ACC112 (cell line): ENCODE measurements around the gene UVRAG.

Experiments used
- H2AFZ ChIP-seq: fragments of 200-600 bp; sonication (generic); one replicate; pipeline ENCODE4 v1.6.0; 2017; ENCODE audit warnings: antibody characterized with exemption, low read length; ENCODE audit not compliant: unreplicated experiment
- H3K27ac ChIP-seq: fragments of 200-600 bp; sonication (generic); 2 replicates; pipeline ENCODE4 v1.5.1; 2014; ENCODE audit warnings: low read depth, mild to moderate bottlenecking, antibody characterized with exemption, low read length, moderate library complexity
- H3K27me3 ChIP-seq: fragments of 200-600 bp; sonication (generic); 2 replicates; pipeline ENCODE4 v1.6.1; 2014; ENCODE audit warnings: mild to moderate bottlenecking, antibody characterized with exemption, low read length, moderate library complexity, mixed read lengths; ENCODE audit not compliant: insufficient read depth
- H3K36me3 ChIP-seq: fragments of 200-600 bp; sonication (generic); 2 replicates; pipeline ENCODE4 v1.6.1; 2016; ENCODE audit warnings: mild to moderate bottlenecking, antibody characterized with exemption, low read length, moderate library complexity, mixed read lengths; ENCODE audit not compliant: insufficient read depth
- H3K4me1 ChIP-seq: fragments of 200-600 bp; sonication (generic); one replicate; pipeline ENCODE4 v1.6.1; 2016; ENCODE audit warnings: low read length, mixed read lengths; ENCODE audit not compliant: insufficient read depth, unreplicated experiment, control insufficient read depth
- H3K4me3 ChIP-seq: fragments of 200-600 bp; sonication (generic); 2 replicates; pipeline ENCODE4 v1.5.1; 2014; ENCODE audit warnings: mild to moderate bottlenecking, low read depth, low read length
- H3K79me2 ChIP-seq: fragments of 200-600 bp; sonication (generic); one replicate; pipeline ENCODE4 v1.6.0; 2016; ENCODE audit warnings: low read length; ENCODE audit not compliant: control insufficient read depth, unreplicated experiment, insufficient read depth

UVRAG gene

DNA sequence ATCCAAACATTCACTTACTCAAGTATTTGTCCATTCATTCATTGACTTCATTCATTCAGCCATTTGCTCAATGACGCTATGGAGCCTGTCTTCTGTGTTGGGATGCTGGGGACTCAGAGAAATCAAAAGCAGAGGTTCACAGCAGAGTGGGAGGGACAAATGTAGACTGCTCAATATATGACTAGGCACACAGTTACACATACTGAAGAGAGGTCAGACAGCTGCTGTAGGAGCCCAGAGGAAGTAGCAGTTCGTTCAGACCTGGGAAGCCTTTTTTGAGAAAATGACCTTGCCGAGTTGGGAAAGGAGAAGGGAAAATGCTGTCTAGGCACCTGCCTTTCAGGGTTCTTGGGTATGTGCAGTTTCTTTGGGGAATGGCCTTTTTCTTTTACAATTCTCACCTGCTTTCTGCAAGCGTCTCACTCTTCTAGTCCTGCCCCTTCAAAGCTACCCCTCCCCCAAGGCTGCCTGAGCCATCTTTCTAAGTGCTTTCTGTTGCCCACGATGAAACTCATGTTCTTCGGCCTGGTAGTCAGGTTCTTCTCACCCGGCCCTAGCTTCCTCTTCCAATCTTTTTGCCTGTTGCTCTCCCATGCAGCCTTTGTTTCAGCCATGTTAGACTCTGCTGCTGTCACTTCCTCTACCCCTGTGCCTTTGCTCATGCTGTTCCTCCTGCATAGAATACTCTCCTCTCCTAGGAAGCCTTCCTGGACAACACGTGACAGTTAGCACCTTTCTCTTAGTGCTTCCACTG lies 4.2 kb upstream of the UVRAG start:
- H3K27me3 ChIP-seq: no peaks in the 10 kb centered on the region
- peaks cover 10% of the 10 kb centered on the region for H3K4me1 ChIP-seq
- no peak overlapping the region for H3K27ac ChIP-seq
- peaks cover 7% of the 10 kb centered on the region for H3K79me2 ChIP-seq
- H2AFZ ChIP-seq: no peak overlapping the region
- H3K4me3 ChIP-seq: no peak overlapping the region
- no peaks in the 10 kb centered on the region for H3K36me3 ChIP-seq

DNA sequence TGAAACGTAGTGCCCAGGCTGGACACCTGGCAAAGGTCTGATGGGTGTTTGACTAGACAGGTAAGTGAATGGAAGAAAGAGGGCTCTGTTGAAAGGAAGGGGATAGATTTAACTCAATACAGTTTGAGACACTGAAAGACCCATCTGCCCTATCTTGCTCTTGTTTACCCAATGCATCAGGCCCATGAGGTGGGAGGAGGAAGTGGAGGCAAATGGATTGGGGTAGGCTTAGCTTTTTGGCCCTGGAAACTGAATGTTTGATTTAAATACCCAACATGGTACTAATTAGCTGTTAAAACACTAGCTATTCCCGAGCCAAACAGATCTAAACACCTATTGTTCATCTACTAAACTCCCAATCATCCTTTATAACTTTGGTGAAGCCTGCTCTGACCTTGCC lies 3.5 kb upstream of the UVRAG start:
- Histone ChIP-seq H3K27me3 (no peaks in the 10 kb centered on the region), H2AFZ (no peak overlapping the region), H3K4me3 (no peak overlapping the region), H3K36me3 (no peaks in the 10 kb centered on the region), H3K79me2 (peaks cover 13% of the 10 kb centered on the region), H3K4me1 (peaks cover 10% of the 10 kb centered on the region), H3K27ac (no peak overlapping the region)

DNA sequence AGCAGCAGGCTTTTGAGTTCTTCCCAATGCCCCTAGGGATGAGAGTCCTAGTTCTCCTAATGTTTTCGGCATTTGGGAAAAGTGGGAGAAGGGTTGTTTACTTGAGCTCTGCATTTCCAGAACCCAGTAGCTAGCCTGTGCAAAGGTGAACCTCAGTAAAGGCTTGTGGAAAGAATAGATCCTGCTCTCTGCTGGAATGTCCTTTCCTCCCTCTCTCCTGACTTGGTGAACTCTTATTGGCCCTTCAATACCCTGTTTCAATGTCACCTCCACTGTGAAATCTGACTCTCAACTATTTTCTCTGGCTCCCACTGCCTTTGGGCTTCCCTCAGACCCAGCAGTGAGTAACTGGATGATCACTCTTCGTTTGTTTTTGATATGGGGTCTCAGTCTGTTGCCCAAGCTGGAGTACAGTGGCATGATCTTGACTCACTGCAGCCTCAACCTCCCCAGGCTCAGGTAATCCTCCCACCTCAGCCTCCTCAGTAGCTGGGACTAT lies 2.4 kb upstream of the UVRAG start:
- no peak overlapping the region for H3K4me3 ChIP-seq
- peaks cover 10% of the 10 kb centered on the region for H3K4me1 ChIP-seq
- no peak overlapping the region for H3K27ac ChIP-seq
- H2AFZ ChIP-seq: no peak overlapping the region
- H3K79me2 ChIP-seq: peaks cover 24% of the 10 kb centered on the region
- no peaks in the 10 kb centered on the region for H3K36me3 ChIP-seq
- H3K27me3 ChIP-seq: no peaks in the 10 kb centered on the region

DNA sequence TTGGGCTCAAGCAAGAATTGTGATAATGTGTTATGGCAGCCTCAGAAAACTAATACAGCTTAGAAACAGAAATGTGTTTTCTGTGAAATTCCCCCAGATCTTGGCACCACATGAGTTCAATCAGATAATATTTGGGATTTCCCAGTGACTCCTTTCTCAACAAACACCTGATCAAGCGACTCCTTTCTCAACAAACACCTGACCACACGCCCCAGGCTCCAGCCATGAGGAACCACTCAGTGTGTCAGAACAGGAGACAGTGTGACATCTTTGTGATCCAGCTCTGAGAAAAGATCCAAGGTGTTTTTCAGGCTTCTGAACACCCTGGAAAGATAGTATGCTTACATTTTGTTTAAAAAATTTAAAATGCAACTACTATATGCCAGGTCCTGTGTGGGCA lies 1.9 kb upstream of the UVRAG start:
- Histone ChIP-seq H3K27me3 (no peaks in the 10 kb centered on the region), H2AFZ (no peak overlapping the region), H3K4me3 (no peak overlapping the region), H3K79me2 (peaks cover 29% of the 10 kb centered on the region), H3K27ac (no peak overlapping the region), H3K36me3 (no peaks in the 10 kb centered on the region), H3K4me1 (peaks cover 10% of the 10 kb centered on the region)

DNA sequence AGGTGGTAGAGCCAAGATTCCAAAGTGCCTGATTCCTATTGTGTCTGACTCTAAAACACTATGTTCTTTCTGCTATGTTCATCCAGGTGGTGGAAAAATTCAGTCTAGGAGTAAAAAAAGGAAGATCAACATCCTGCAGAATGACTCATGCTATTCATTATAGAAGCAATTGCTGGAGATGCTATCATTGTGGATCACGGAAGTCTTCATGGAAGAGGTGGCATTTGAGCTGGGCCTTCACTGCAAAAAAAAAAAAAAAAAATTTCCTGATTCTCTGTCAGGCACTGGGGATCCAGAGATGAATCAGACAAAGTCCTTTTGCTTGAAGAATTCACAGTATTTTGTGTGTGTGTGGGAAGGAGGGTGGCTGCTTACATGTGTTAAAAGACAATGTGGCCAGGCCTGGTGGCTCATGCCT lies 1.4 kb upstream of the UVRAG start:
- no peak overlapping the region for H2AFZ ChIP-seq
- peaks cover 10% of the 10 kb centered on the region for H3K4me1 ChIP-seq
- H3K27ac ChIP-seq: no peak overlapping the region
- H3K79me2 ChIP-seq: peaks cover 34% of the 10 kb centered on the region
- H3K4me3 ChIP-seq: peak overlapping the region; percentile 90
- no peaks in the 10 kb centered on the region for H3K27me3 ChIP-seq
- no peaks in the 10 kb centered on the region for H3K36me3 ChIP-seq

DNA sequence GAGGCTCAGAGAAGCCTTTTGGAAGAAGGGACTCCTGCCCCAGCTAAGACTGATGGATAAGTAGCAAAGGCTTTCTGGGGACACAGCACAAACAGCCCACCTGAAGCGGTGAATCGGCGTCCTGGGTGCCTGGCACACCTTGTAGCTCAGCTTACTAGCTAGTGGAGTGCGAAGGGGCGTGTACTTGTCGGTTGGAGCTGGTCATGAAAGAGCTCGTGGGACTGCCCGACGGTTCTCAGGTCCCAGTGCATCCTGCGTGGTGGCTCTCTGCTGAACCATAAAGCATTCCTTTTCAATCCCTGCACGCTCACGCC lies 690 bp upstream of the UVRAG start:
- Histone ChIP-seq H2AFZ (peak overlapping the region; percentile 63), H3K79me2 (peaks cover 41% of the 10 kb centered on the region), H3K27ac (peak overlapping the region; percentile 60; the same call in 1 of the 2 replicates), H3K27me3 (no peaks in the 10 kb centered on the region), H3K36me3 (no peaks in the 10 kb centered on the region), H3K4me3 (peak overlapping the region; percentile 90), H3K4me1 (peaks cover 10% of the 10 kb centered on the region)

DNA sequence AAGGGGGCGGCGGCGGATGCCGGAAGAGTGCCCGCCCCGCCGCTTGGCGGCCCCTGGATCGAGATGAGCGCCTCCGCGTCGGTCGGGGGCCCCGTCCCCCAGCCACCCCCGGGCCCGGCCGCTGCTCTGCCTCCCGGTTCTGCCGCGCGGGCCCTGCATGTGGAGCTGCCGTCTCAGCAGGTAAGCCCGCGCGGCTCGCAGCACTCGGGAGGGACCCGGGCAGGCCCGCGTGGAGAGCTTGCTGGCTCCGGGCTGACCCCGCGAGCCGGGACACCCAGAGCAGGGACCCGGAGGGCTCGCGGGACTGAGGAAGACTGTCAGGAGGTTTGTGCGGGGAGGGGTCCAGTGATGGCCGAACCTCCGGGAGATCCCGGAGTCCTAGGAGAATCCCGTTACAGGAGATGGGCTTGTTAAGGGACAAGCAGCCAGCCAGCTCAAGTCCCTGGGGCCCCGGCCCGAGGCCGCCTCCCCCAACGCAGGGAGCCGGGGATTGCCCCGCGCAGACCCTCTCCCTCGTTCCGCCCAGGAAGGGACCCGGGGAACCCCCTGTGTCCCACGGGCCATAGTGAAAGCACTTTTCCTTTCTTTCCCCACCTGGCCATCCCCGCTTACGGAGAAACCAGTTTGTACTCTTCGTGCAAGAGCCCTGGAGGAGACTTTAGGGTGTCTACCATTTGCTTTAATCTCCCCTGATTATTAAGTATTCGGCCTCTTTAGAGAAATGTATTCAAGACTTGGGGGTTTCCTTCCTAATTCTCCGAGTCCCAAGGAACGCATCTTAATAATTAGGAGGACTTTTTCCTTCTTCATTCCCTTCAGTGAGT lies 547 bp downstream of the UVRAG start:
- Histone ChIP-seq H2AFZ (peak overlapping the region; percentile 95), H3K27ac (peak overlapping the region; percentile 60), H3K4me3 (peak overlapping the region; percentile 90)

DNA sequence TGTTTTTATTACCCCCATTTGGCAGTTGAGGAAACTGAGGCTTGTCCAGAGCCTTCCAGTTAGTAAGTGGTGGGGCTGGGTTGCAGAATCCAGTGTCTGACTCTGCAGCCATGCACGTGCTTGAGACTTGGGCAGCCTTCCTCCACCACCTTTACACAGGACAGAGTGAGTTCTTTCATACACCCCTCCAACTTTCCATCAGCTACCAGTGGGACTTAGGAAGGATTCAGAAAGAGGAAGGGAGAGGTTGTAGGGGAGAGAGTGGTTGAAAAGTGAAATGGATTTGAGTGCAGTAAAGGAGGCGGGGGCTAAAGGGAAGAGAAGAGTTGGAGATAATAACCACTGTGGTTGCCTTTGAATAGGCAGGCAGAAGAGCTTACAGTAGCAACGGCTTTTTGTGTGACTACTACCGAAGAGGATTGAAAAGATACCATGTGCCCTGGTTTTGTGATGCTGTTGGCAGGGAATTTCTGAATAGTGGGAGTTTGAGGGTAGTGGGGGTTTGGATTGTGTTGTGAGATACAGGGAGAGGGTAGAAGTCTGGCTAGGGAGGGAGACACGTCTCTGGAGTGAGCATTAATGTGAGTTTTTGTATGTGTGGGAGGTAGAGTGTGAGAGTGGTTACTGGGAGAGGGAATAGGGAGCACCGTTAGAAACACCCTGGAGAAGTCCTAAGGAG lies 1.7 kb downstream of the UVRAG start:
- Histone ChIP-seq H2AFZ (peak overlapping the region; percentile 37), H3K27me3 (no peaks in the 10 kb centered on the region), H3K4me3 (peak overlapping the region; percentile 90), H3K79me2 (peaks cover 51% of the 10 kb centered on the region), H3K36me3 (peaks cover 4% of the 10 kb centered on the region; the same call in 1 of the 2 replicates), H3K4me1 (peaks cover 20% of the 10 kb centered on the region), H3K27ac (0 out of 2 replicates have a peak overlapping the region, but pooled peaks have one; percentile 7)

More for the DNA sequence above, 547 bp downstream of the UVRAG start:
- peaks cover 10% of the 10 kb centered on the region for H3K4me1 ChIP-seq
- peaks cover 42% of the 10 kb centered on the region for H3K79me2 ChIP-seq
- H3K36me3 ChIP-seq: no peaks in the 10 kb centered on the region
- no peaks in the 10 kb centered on the region for H3K27me3 ChIP-seq

DNA sequence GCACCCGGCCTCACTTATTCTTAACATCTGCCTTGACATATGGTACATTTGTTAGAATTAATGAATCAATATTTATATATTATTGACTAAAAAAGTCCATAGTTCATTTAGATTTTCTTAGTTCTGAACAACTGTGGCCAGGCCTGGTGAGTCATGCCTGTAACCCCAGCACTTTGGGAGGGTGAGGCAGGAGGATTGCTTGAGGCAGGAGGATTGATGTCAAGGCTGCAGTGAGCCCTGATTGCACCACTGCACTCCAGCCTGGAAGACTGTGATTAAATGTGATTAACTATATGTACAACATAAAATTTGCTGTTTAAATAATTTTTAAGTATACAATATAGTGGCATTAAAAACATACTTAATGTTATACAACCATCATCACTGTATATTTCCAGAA lies 5.6 kb downstream of the UVRAG start:
- Histone ChIP-seq H3K36me3 (peaks cover 6% of the 10 kb centered on the region; the same call in 1 of the 2 replicates), H2AFZ (no peak overlapping the region), H3K4me1 (peaks cover 16% of the 10 kb centered on the region), H3K27me3 (no peaks in the 10 kb centered on the region), H3K79me2 (peaks cover 81% of the 10 kb centered on the region), H3K27ac (no peak overlapping the region), H3K4me3 (no peak overlapping the region)

DNA sequence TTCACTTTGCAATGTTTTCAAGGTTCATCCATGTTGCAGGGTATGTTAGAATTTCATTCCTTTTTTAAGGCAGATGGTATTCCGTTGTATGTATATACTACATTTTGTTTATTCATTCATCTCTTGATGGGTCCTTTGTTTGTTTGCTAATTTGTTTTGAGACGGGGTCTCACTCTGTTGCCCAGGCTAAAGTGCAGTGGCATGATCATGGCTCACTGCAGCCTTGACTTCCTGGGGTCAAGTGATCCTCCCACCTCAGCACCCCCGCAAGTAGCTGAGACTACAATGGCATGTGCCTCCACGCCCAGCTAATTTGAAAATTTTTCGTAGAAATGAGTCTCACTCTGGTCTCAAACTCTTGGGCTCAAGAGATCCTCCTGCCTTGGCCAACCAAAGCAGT lies 6.2 kb downstream of the UVRAG start:
- H3K27me3 ChIP-seq: no peaks in the 10 kb centered on the region
- no peak overlapping the region for H3K4me3 ChIP-seq
- peaks cover 6% of the 10 kb centered on the region; the same call in 1 of the 2 replicates for H3K36me3 ChIP-seq
- peaks cover 22% of the 10 kb centered on the region for H3K4me1 ChIP-seq
- H3K79me2 ChIP-seq: peaks cover 79% of the 10 kb centered on the region
- no peak overlapping the region for H3K27ac ChIP-seq
- H2AFZ ChIP-seq: no peak overlapping the region
